Thyroid gland (tissue), 4 donors: ENCODE measurements around the gene VPS52.

Experiments used
- POLR2A ChIP-seq, 2 donors: fragments of 450-650 bp; IDR thresholded peaks; one replicate each; pipeline ENCODE4 v1.6.1; 2017; ENCODE audit warnings: antibody characterized with exemption in 2 of 2, mild to moderate bottlenecking in 2 of 2, moderate library complexity in 1 of 2
- TF ChIP-seq, protein P1 (sequence below), 6 experiments: fragments of 200-600 bp in 3 of 6; fragments of 450-650 bp in 3 of 6; sonication (generic) in 3 of 6; IDR thresholded peaks; one replicate each; pipeline ENCODE4 v1.5.1; 2016 to 2019; ENCODE audit warnings: antibody characterized with exemption in 6 of 6, mild to moderate bottlenecking in 2 of 6, inconsistent platforms in 1 of 6, moderate library complexity in 1 of 6

DNA sequence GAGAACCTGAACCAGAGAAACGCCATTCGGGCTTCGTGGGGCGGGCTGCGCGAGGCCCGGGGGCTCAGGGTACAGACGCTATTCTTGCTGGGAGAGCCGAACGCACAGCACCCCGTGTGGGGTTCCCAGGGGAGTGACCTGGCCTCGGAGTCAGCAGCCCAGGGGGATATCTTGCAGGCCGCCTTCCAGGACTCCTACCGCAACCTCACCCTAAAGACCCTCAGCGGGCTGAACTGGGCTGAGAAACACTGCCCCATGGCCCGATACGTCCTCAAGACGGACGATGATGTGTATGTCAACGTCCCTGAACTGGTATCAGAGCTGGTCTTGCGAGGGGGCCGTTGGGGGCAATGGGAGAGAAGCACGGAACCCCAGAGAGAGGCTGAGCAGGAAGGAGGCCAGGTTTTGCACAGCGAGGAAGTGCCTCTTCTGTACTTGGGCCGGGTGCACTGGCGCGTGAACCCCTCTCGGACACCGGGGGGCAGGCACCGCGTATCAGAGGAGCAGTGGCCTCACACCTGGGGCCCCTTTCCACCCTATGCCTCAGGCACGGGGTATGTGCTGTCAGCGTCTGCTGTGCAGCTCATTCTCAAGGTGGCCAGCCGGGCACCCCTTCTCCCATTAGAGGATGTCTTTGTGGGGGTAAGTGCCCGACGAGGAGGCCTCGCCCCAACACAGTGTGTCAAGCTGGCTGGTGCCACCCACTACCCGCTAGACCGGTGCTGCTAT, 6.2 kb upstream of the VPS52 start:
- TF ChIP-seq, protein P1, sequence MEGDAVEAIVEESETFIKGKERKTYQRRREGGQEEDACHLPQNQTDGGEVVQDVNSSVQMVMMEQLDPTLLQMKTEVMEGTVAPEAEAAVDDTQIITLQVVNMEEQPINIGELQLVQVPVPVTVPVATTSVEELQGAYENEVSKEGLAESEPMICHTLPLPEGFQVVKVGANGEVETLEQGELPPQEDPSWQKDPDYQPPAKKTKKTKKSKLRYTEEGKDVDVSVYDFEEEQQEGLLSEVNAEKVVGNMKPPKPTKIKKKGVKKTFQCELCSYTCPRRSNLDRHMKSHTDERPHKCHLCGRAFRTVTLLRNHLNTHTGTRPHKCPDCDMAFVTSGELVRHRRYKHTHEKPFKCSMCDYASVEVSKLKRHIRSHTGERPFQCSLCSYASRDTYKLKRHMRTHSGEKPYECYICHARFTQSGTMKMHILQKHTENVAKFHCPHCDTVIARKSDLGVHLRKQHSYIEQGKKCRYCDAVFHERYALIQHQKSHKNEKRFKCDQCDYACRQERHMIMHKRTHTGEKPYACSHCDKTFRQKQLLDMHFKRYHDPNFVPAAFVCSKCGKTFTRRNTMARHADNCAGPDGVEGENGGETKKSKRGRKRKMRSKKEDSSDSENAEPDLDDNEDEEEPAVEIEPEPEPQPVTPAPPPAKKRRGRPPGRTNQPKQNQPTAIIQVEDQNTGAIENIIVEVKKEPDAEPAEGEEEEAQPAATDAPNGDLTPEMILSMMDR (IDR thresholded peaks at IDR 0.05) = no peak
- TF ChIP-seq POLR2A (IDR thresholded peaks at IDR 0.05) = no peak
